ENCODE data around the gene HKDC1.
"Not testable (repeated sequence)": the region's sequence is repeated elsewhere in the genome, so short reads cannot be mapped to it uniquely, and the experiment has no call there.

The HKDC1 gene

GRCh38 chr10:69220041-69220451 is at the start of gene HKDC1:
HKDC1 (plus strand) TSS chr10:69220332; CDS start chr10:69220436, 104 bp downstream.
- no peak within 1 kb of the TSS for H3K4me3 Mint-ChIP-seq
- H3K27me3 Mint-ChIP-seq = no peaks in the 10 kb centered on the region
- no peaks in the 10 kb centered on the region for H3K9me3 Mint-ChIP-seq
- no peak within 1 kb of the TSS for H3K27ac Mint-ChIP-seq
- H3K36me3 Mint-ChIP-seq = no peaks in the 10 kb centered on the region
- H3K4me1 Mint-ChIP-seq = peaks cover 33% of the 10 kb centered on the region

GRCh38 chr10:69172241-69172982 is 47.7 kb upstream of the HKDC1 start:
- no peaks in the 10 kb centered on the region for H3K9me3 Mint-ChIP-seq
- H3K27me3 Mint-ChIP-seq = no peaks in the 10 kb centered on the region
- H3K27ac Mint-ChIP-seq = no peak overlapping the region
- peaks cover 1% of the 10 kb centered on the region for H3K36me3 Mint-ChIP-seq
- H3K4me1 Mint-ChIP-seq = no peaks in the 10 kb centered on the region
- no peak overlapping the region for H3K4me3 Mint-ChIP-seq

- not testable (repeated sequence) for H3K27ac Mint-ChIP-seq, H3K36me3 Mint-ChIP-seq, H3K4me3 Mint-ChIP-seq, H3K9me3 Mint-ChIP-seq, H3K27me3 Mint-ChIP-seq
- H3K4me1 Mint-ChIP-seq = peaks cover 13% of the 10 kb centered on the region
Measured at GRCh38 chr10:69175326-69175725, 44.8 kb upstream of the HKDC1 start.

GRCh38 chr10:69176823-69177222 is 43.3 kb upstream of the HKDC1 start:
- no peaks in the 10 kb centered on the region for H3K9me3 Mint-ChIP-seq
- no peaks in the 10 kb centered on the region for H3K27me3 Mint-ChIP-seq
- H3K4me3 Mint-ChIP-seq = no peak overlapping the region

GRCh38 chr10:69179089-69179742 is 40.9 kb upstream of the HKDC1 start:
- peak overlapping the region; percentile 100 for H3K27ac Mint-ChIP-seq
- peaks cover 40% of the 10 kb centered on the region for H3K4me1 Mint-ChIP-seq
- no peaks in the 10 kb centered on the region for H3K9me3 Mint-ChIP-seq
- H3K4me3 Mint-ChIP-seq = peak overlapping the region; percentile 88
- no peaks in the 10 kb centered on the region for H3K27me3 Mint-ChIP-seq
- peaks cover 4% of the 10 kb centered on the region for H3K36me3 Mint-ChIP-seq

More at GRCh38 chr10:69176823-69177222, 43.3 kb upstream of the HKDC1 start:
- H3K27ac Mint-ChIP-seq = no peak overlapping the region
- H3K36me3 Mint-ChIP-seq = no peaks in the 10 kb centered on the region
- H3K4me1 Mint-ChIP-seq = peaks cover 23% of the 10 kb centered on the region

- peak within 1 kb of the TSS; percentile 100 for H3K27ac Mint-ChIP-seq
- H3K4me1 Mint-ChIP-seq = peaks cover 47% of the 10 kb centered on the region
- peak within 1 kb of the TSS; percentile 88 for H3K4me3 Mint-ChIP-seq
- no peaks in the 10 kb centered on the region for H3K27me3 Mint-ChIP-seq
- H3K9me3 Mint-ChIP-seq = no peaks in the 10 kb centered on the region
- H3K36me3 Mint-ChIP-seq = peaks cover 4% of the 10 kb centered on the region
Measured at GRCh38 chr10:69179743-69180524, 40.2 kb upstream of the HKDC1 start, which contains the start of gene SUPV3L1. SUPV3L1 (plus strand) TSS chr10:69180234; CDS start chr10:69180292, 58 bp downstream.

- peak overlapping the region; percentile 100 for H3K27ac Mint-ChIP-seq
- no peaks in the 10 kb centered on the region for H3K27me3 Mint-ChIP-seq
- peaks cover 52% of the 10 kb centered on the region for H3K4me1 Mint-ChIP-seq
- no peaks in the 10 kb centered on the region for H3K9me3 Mint-ChIP-seq
- H3K36me3 Mint-ChIP-seq = peaks cover 4% of the 10 kb centered on the region
- peak overlapping the region; percentile 88 for H3K4me3 Mint-ChIP-seq
Measured at GRCh38 chr10:69180525-69181204, 39.5 kb upstream of the HKDC1 start.

GRCh38 chr10:69181433-69181832 is 38.7 kb upstream of the HKDC1 start:
- peaks cover 4% of the 10 kb centered on the region for H3K36me3 Mint-ChIP-seq
- H3K9me3 Mint-ChIP-seq = no peaks in the 10 kb centered on the region
- peak overlapping the region; percentile 88 for H3K4me3 Mint-ChIP-seq
- H3K27ac Mint-ChIP-seq = no peak overlapping the region
- peaks cover 54% of the 10 kb centered on the region for H3K4me1 Mint-ChIP-seq
- no peaks in the 10 kb centered on the region for H3K27me3 Mint-ChIP-seq

- no peak overlapping the region for H3K27ac Mint-ChIP-seq
- no peaks in the 10 kb centered on the region for H3K9me3 Mint-ChIP-seq
- no peak overlapping the region for H3K4me3 Mint-ChIP-seq
- peaks cover 4% of the 10 kb centered on the region for H3K36me3 Mint-ChIP-seq
- H3K27me3 Mint-ChIP-seq = no peaks in the 10 kb centered on the region
- H3K4me1 Mint-ChIP-seq = peaks cover 54% of the 10 kb centered on the region
Measured at GRCh38 chr10:69182005-69182404, 38.1 kb upstream of the HKDC1 start.

GRCh38 chr10:69186524-69186923 is 33.6 kb upstream of the HKDC1 start:
- peaks cover 39% of the 10 kb centered on the region for H3K4me1 Mint-ChIP-seq

GRCh38 chr10:69201045-69201444 is 19.1 kb upstream of the HKDC1 start:
- Mint-ChIP-seq H3K9me3 (no peaks in the 10 kb centered on the region), H3K27ac (no peak overlapping the region), H3K27me3 (no peaks in the 10 kb centered on the region), H3K4me3 (no peak overlapping the region), H3K36me3 (peaks cover 12% of the 10 kb centered on the region), H3K4me1 (no peaks in the 10 kb centered on the region)

More at GRCh38 chr10:69186524-69186923, 33.6 kb upstream of the HKDC1 start:
- H3K4me3 Mint-ChIP-seq = no peak overlapping the region
- no peaks in the 10 kb centered on the region for H3K9me3 Mint-ChIP-seq
- peak overlapping the region; percentile 43 for H3K27ac Mint-ChIP-seq
- H3K27me3 Mint-ChIP-seq = no peaks in the 10 kb centered on the region
- H3K36me3 Mint-ChIP-seq = peaks cover 13% of the 10 kb centered on the region

GRCh38 chr10:69202332-69202731 is 17.8 kb upstream of the HKDC1 start:
- H3K27me3 Mint-ChIP-seq = no peaks in the 10 kb centered on the region
- H3K9me3 Mint-ChIP-seq = no peaks in the 10 kb centered on the region
- no peaks in the 10 kb centered on the region for H3K4me1 Mint-ChIP-seq
- no peak overlapping the region for H3K4me3 Mint-ChIP-seq
- no peak overlapping the region for H3K27ac Mint-ChIP-seq
- peaks cover 16% of the 10 kb centered on the region for H3K36me3 Mint-ChIP-seq

GRCh38 chr10:69208761-69209160 is 11.4 kb upstream of the HKDC1 start:
- no peak overlapping the region for H3K27ac Mint-ChIP-seq
- H3K36me3 Mint-ChIP-seq = peaks cover 6% of the 10 kb centered on the region
- H3K27me3 Mint-ChIP-seq = no peaks in the 10 kb centered on the region
- H3K4me1 Mint-ChIP-seq = no peaks in the 10 kb centered on the region
- no peaks in the 10 kb centered on the region for H3K9me3 Mint-ChIP-seq
- H3K4me3 Mint-ChIP-seq = no peak overlapping the region

GRCh38 chr10:69209787-69210484 is 10.2 kb upstream of the HKDC1 start:
- H3K27ac Mint-ChIP-seq = no peak overlapping the region
- H3K36me3 Mint-ChIP-seq = peaks cover 6% of the 10 kb centered on the region
- H3K9me3 Mint-ChIP-seq = no peaks in the 10 kb centered on the region
- no peaks in the 10 kb centered on the region for H3K27me3 Mint-ChIP-seq
- no peak overlapping the region for H3K4me3 Mint-ChIP-seq
- H3K4me1 Mint-ChIP-seq = no peaks in the 10 kb centered on the region

GRCh38 chr10:69211104-69211503 is 9.0 kb upstream of the HKDC1 start:
- no peak overlapping the region for H3K4me3 Mint-ChIP-seq
- peaks cover 5% of the 10 kb centered on the region for H3K36me3 Mint-ChIP-seq
- H3K27ac Mint-ChIP-seq = no peak overlapping the region
- H3K9me3 Mint-ChIP-seq = no peaks in the 10 kb centered on the region
- H3K27me3 Mint-ChIP-seq = no peaks in the 10 kb centered on the region
- H3K4me1 Mint-ChIP-seq = peaks cover 9% of the 10 kb centered on the region
